ENCODE data around the gene PTPRN2.

DNA sequence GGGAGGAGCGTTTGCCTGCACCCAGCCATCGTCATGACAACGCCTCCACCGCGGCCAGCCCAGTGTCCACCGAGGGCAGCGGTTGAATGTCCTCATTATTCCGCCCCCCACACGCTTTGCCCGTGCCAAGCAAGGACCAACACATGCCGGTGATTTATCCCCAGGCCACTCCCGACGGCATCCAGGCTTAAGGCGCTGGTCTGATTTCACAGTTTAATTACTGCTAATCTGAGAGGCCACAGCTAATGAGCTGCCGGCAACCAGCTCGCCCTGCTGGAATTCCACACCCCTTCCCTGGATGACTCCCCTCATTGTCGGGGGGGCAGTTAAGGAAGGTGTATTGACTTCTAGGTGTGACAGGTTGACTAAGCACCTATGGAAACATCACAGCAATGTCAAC is 818.5 kb downstream of the PTPRN2 start:
- no peak for TF ChIP-seq SP1 (IDR thresholded peaks at IDR 0.05; ENCODE audit: low read depth)
- TF ChIP-seq, protein P1, sequence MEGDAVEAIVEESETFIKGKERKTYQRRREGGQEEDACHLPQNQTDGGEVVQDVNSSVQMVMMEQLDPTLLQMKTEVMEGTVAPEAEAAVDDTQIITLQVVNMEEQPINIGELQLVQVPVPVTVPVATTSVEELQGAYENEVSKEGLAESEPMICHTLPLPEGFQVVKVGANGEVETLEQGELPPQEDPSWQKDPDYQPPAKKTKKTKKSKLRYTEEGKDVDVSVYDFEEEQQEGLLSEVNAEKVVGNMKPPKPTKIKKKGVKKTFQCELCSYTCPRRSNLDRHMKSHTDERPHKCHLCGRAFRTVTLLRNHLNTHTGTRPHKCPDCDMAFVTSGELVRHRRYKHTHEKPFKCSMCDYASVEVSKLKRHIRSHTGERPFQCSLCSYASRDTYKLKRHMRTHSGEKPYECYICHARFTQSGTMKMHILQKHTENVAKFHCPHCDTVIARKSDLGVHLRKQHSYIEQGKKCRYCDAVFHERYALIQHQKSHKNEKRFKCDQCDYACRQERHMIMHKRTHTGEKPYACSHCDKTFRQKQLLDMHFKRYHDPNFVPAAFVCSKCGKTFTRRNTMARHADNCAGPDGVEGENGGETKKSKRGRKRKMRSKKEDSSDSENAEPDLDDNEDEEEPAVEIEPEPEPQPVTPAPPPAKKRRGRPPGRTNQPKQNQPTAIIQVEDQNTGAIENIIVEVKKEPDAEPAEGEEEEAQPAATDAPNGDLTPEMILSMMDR (IDR thresholded peaks at IDR 0.05 in 2 of 3, conservative IDR thresholded peaks at IDR 0.05 in 1 of 3; ENCODE audit: borderline replicate concordance in 1 of 3, insufficient read depth in 1 of 3, low read depth in 2 of 3, low read length in 2 of 3), result no peak
